ENCODE results near the gene SORCS2. TPM values are rescaled to one million over a fixed set of nuclear protein-coding genes. Genes with fewer than 3 reads are reported as not detected.

SORCS2 gene
- total and polyA plus RNA-seq, 7 donors: 0.18 to 1.5 (median 0.36) TPM

DNA sequence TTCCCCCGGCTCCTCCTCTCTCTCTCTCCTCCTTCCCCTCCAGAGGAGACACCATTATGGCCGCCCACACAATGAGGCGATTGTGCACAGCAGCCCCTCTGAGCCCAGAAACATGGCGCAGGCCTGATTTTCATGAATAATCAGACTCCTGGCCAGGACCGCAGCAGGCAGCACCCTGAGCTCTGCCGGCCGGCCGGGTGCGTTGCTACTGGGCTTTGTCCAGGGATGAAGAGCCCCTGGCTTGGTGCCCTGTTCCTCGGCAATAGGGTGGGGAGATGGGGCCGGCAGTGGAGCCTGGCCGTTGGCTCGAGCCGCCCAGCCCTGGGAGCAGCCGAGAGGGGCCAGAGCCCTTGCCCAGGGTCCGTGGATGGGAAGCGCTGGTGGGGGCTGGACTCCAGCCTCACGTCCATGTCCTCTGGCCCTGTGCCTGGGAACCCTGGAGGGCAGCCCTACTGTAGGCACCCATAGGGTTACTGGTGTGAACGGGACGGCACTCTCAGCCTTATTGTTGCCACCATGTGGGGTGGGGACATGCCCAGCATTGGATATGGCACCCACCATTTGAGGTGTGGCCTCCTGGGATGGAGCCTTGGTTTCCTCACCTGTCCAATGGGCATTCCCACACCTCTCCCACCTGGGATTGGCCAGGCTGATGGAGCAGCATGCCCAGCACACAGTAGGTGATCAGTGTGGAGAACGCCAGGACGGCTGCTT, 103.0 kb downstream of the SORCS2 start:
- DNase-seq (peak in 1 of 2 donors; percentile 24), ATAC-seq (peak in 1 of 4 donors; percentile 7)
- no peaks in the 10 kb centered on the region for H3K9me3 ChIP-seq
- 23 to 51% (median 27%) methylated on average over 17 to 22 of the region's 22 CpGs for WGBS, 3 donors
- H3K27me3 ChIP-seq (ENCODE audit: insufficient read depth in 3 of 3, low read length in 2 of 3): peaks cover 0 to 11% (median 2%) of the 10 kb centered on the region in 3 donors
- intact Hi-C loops (cut with DNase I): no loop called here
- no peak overlapping the region for H3K4me3 ChIP-seq
- H3K4me1 ChIP-seq: peaks cover 6% of the 10 kb centered on the region
- TF ChIP-seq CTCF (IDR thresholded peaks at IDR 0.05): no peak
- no peaks in the 10 kb centered on the region for H3K36me3 ChIP-seq (ENCODE audit: insufficient read depth in 1 of 2, low read depth in 1 of 2)
- no peak overlapping the region for H3K27ac ChIP-seq

GRCh38 chr4:7295911-7296660, 103.7 kb downstream of the SORCS2 start:
- peak; percentile 67 for TF ChIP-seq CTCF (IDR thresholded peaks at IDR 0.05)
- no peak overlapping the region for H3K4me3 ChIP-seq
- H3K36me3 ChIP-seq (ENCODE audit: insufficient read depth in 1 of 2, low read depth in 1 of 2): no peaks in the 10 kb centered on the region
- no peaks in the 10 kb centered on the region for H3K9me3 ChIP-seq
- peak; percentile 55 to 87 (median 70) for ATAC-seq
- no peak overlapping the region for H3K27ac ChIP-seq
- intact Hi-C loops (cut with DNase I): loop anchor here (1.0 to 2.0 kb wide), 2 partner anchors 105 kb away; no protein-coding TSS in a partner anchor
- H3K27me3 ChIP-seq (ENCODE audit: insufficient read depth in 3 of 3, low read length in 2 of 3): peaks cover 0 to 11% (median 2%) of the 10 kb centered on the region in 3 donors
- 64 to 77% (median 70%) methylated on average over 18 to 19 of the region's 19 CpGs for WGBS, 3 donors
- DNase-seq: peak; percentile 45 to 68
- peaks cover 6% of the 10 kb centered on the region for H3K4me1 ChIP-seq

- Histone ChIP-seq H3K9me3 (no peaks in the 10 kb centered on the region), H3K27ac (no peak overlapping the region), H3K4me1 (peaks cover 6% of the 10 kb centered on the region), H3K4me3 (no peak overlapping the region), H3K27me3 (ENCODE audit: insufficient read depth in 3 of 3, low read length in 2 of 3) (peaks cover 0 to 11% (median 2%) of the 10 kb centered on the region in 3 donors), H3K36me3 (ENCODE audit: insufficient read depth in 1 of 2, low read depth in 1 of 2) (no peaks in the 10 kb centered on the region)
- intact Hi-C loops (cut with DNase I): loop anchor here (1.0 to 2.0 kb wide), 2 partner anchors 105 to 106 kb away; no protein-coding TSS in a partner anchor
- DNase-seq: no peak
- WGBS, 3 donors: 91 to 92% (median 91%) methylated on average over 21 to 23 of the region's 23 CpGs
- no peak for ATAC-seq
- TF ChIP-seq CTCF (IDR thresholded peaks at IDR 0.05): no peak
Measured at GRCh38 chr4:7296661-7297335, 104.5 kb downstream of the SORCS2 start.

DNA sequence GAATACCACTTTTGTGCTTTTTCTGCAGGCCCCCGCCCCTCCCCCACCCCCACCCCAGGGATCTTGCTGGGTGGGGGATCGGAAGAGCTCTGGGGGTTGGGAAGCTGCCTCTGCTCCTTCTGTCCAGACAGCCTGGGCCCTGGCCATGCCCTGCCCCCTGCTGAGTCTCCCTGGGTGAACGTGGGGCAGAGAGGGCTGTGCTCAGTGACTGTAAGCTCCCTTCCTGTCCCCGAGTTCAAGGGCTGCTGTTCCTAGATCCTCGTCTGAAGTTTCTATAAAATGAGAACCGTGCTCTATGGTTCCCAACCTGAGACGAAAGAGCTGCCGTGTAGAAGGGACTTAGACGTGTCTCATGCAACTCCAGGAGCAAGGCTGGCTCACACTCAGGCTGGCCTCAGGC, 105.0 kb downstream of the SORCS2 start:
- H3K4me1 ChIP-seq: peaks cover 6% of the 10 kb centered on the region
- peaks cover 0 to 11% (median 2%) of the 10 kb centered on the region in 3 donors for H3K27me3 ChIP-seq (ENCODE audit: insufficient read depth in 3 of 3, low read length in 2 of 3)
- no peak overlapping the region for H3K4me3 ChIP-seq
- intact Hi-C loops (cut with DNase I): loop anchor here in 1 of 2 donors (2.0 kb wide), 1 partner anchor 107 kb away; no protein-coding TSS in a partner anchor
- no peaks in the 10 kb centered on the region for H3K36me3 ChIP-seq (ENCODE audit: insufficient read depth in 1 of 2, low read depth in 1 of 2)
- no peak for TF ChIP-seq CTCF (IDR thresholded peaks at IDR 0.05)
- no peak overlapping the region for H3K27ac ChIP-seq
- ATAC-seq (no peak), DNase-seq (no peak)
- H3K9me3 ChIP-seq: no peaks in the 10 kb centered on the region
- WGBS, 3 donors: 75 to 84% (median 83%) methylated on average over 9 of the region's 9 CpGs

Data from psoas muscle (tissue), 8 donors.